GM18511 (cell line): ENCODE results near the gene LCN15.
"Not testable (repeated sequence)": the region's sequence is repeated elsewhere in the genome, so short reads cannot be mapped to it uniquely, and the experiment has no call there.

Experiments
- ATAC-seq: cut with Tn5 transposase; IDR thresholded peaks from one replicate; pipeline ENCODE4 v1.9.1; 2021; ENCODE audit warnings: mild to moderate bottlenecking, moderate library complexity; ENCODE audit not compliant: unreplicated experiment

Gene LCN15

DNA sequence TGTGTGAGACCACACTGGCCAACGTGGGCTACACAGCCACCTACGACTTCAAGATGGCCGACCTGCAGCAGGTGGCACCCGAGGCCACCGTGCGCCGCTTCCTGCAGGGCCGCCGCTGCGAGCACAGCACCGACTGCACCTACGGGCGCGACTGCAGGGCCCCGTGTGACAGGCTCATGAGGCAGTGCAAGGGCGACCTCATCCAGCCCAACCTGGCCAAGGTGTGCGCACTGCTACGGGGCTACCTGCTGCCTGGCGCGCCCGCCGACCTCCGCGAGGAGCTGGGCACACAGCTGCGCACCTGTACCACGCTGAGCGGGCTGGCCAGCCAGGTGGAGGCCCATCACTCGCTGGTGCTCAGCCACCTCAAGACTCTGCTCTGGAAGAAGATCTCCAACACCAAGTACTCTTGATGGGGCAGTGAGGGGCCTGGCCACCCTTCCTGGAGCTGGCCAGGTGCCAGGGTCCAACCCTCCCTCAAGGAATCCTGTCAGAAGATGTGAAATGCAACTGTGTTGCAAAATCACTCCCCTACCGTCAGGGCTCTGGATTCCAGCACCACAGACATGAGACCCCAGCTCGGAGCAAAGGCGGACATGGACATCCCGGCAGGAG lies 40.8 kb downstream of the LCN15 start:
- no peak for ATAC-seq

DNA sequence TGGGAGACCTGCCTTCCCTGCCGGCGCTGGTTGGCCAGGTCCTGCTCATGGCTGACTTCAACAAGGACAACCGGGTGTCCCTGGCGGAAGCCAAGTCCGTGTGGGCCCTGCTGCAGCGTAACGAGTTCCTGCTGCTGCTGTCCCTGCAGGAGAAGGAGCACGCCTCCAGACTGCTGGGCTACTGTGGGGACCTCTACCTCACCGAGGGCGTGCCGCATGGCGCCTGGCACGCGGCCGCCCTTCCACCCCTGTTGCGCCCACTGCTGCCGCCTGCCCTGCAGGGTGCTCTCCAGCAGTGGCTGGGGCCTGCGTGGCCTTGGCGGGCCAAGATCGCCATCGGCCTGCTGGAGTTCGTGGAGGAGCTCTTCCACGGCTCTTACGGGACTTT lies 41.4 kb downstream of the LCN15 start:
- ATAC-seq: no peak

DNA sequence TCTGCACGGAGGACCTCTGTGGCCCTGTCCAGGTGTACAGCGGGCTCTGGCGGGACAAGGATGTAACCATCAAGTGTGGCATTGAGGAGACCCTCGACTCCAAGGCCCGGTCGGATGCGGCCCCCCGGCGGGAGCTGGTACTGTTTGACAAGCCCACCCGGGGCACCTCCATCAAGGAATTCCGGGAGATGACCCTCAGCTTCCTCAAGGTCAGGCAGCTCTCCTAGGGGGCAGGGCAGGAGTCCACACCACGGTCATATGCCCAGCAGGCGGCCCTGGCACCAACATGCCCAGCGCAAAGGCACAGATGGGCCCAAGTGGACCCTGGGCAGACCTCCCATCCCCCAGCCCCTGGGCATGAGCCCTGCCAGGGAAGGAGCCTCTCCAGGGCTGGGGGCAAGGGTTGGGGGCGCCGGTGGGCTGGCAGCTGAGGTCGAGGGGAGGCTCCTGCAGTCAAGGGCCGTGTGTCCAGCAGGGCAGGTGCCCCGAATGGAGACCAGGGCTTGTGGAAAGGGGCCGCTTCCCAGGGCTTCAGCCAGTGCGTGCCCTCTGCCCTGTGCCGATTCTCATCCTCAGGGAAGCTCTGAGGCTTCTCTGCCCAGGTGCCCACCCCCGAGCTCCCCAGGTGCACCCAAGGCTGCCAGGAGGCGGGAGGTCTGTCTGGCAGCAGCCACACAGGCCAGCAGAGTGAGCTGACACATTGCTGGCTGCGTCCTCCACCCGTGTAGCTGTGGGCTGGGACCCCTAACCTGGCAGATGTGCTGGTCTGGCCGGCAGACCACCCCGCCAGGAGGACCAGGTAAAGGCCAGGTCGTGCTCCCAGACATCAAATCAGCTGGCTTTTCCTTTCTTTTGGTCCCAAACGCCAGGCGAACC lies 42.0 kb downstream of the LCN15 start:
- ATAC-seq: no peak

- ATAC-seq: no peak
Measured at GRCh38 chr9:136721339-136722092, 42.8 kb downstream of the LCN15 start.

DNA sequence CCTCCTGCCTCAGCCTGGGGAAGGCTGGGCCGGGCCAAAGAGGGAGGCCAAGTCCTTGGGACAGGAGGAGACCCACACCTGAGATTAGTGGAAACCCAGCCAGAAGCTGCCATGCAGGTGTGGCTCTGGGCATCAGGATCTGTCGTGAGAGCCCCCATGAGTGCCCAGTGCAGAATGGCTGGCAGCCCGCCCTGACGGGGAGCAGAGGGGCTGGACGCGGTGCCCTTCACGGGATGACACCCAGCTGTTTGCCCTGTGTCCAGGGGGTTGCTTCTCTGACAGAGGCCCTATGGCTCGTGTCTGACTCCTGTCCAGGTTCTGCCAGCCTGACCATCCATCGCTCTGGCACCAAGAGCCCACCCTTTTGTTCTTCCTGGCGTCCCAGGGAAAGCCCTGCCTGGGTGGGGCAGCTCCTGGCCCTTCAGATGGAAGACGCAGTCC lies 43.4 kb downstream of the LCN15 start:
- no peak for ATAC-seq

DNA sequence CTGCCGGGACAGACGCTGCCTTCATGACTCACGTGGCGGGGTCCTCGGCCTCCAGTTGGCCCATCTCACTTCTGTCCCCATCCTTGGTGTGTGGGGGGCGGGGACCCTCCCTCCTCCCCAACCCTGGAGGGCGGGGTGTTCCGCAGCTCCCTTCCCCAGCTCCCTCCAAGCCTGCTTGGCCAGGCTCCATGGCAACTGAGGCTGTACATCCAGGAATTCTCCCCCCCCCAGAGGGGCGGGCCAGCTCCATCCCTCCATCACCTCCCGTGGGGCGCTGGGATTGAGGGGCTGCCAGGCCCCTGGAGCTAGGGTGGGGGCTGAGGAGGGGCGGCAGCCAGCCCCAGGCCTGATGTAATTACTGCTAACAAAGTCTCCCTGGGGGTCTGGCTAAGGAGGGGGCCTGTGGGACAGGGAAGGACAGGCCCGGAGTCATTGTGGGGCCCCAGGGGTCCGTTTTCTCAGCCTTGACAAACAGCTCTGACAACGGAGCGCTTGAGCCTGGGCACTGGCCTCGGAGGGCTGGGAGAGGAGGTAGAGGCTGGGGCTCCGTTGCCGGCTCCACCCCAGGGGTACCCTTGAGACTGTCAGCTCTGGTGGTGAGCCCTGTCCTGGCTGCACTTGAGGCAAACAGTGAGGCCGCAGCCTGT lies 43.9 kb downstream of the LCN15 start:
- no peak for ATAC-seq

DNA sequence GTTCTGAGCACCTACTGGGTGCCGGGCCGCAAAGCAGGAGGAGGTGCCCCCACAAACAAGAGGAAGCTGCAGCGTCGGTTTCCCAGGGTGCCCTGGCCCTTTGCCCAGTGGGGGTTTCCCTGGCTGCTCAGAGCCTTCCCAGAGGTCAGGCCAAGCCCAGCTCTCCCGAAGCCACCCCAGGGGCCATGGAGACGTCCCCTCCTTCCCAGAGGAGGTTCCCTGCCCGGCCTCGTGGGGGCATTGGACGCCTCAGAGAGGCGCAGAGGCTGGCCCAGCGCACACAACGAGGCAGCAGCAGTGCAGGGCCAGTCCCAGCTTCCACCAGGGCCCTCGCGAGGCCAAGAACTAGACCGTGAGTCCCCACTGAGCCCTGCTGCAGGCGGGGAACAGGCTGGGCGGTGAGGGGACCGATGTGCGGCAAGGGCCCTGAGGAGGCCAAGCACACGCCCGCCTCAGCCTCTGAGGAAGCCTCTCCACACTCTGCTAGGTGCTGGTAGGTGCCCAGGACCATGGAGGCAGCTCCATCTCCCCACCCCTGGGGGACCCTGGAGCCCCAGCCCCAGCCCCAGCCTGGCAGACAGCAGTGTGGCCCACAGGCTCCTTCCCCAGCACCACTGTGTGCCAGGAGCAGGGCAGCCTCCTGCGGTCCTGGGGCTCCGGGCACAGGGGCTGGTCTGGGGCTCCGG lies 45.0 kb downstream of the LCN15 start:
- no peak for ATAC-seq

- ATAC-seq: no peak
Measured at GRCh38 chr9:136718345-136719194, 45.7 kb downstream of the LCN15 start.

- ATAC-seq: no peak
Measured at GRCh38 chr9:136717399-136717798, 46.9 kb downstream of the LCN15 start.

- no peak for ATAC-seq
Measured at GRCh38 chr9:136714893-136715274, 49.4 kb downstream of the LCN15 start.

GRCh38 chr9:136714096-136714892 lies 50.0 kb downstream of the LCN15 start:
- no peak for ATAC-seq

- no peak for ATAC-seq
Measured at GRCh38 chr9:136713550-136713949, 50.8 kb downstream of the LCN15 start.

DNA sequence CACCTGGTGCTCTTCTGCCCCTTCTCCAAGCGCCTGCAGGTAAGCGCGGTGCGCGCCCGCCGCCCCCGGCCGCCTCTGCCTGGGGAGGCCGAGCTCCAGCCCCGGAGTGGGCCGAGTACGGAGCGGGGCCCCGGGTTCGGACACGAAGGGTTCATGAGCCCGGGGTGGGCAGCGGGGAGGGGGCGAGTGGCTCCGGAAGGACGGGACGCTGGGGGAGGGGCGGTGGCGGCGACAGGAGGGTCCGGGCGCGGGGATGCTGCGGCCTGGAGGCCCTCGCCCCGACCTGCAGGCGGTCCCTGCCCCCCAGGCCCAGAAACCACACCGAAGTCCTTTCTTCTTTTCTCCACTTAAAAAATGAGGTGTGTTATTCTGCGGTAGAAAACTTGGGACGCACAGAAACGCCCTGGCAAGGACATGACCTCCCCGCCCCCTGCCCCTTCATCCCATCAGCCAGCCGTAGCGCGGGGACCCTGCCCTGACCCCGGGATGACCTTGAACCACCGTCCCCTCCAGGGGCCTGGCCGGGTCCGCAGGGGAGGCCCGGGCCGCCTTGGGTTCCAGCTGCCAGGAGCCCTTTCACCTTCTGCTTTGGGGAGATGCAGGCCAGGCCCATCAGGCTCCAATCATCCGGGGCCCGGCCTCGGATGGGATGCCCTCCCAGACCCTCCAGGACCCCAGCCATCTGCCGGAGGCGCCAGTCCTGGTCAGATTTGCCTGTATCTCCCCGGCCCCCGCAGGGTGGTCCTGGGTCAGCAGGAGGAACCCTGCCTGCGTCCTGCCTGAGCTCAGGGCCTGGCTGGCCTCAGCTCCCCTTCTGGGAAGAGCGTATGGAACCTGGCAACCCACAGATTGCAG lies 51.4 kb downstream of the LCN15 start:
- no peak for ATAC-seq

- ATAC-seq: no peak
Measured at GRCh38 chr9:136711751-136712689, 52.3 kb downstream of the LCN15 start, which contains the start of gene DIPK1B. TSS of gene DIPK1B (plus strand) at chr9:136712572. CDS start at chr9:136712666, 94 bp downstream.

DNA sequence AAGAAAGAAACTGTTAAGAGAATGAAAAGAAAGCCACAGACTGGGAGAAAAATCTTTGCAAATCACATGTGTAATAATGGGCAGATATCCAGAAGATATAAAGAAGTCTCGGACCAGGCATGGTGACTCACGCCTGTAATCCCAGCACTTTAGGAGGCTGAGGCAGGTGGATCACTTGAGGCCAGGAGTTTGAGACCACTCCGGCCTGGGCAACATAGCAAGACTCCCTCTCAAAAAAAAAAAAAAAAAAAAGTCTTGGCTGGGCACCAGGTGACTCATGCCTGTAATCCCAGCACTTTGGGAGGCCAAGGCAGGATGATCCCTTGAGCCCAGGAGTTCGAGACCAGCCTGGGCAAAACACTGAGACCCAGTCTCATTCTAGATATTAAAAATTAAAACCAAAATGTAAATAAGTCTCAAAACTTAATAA lies 53.1 kb downstream of the LCN15 start:
- not testable (repeated sequence) for ATAC-seq

GRCh38 chr9:136710543-136710942 lies 53.8 kb downstream of the LCN15 start:
- ATAC-seq: no peak
